Stimulated activated CD8-positive, alpha-beta memory T cell treated with anti-CD3 and anti-CD28 coated beads, Interleukin-15, amount 100 ng/mL, for 4 hours (primary cell): ENCODE measurements around the gene ADAMTSL2.
A peak's percentile ranks its signal among the peaks of the same experiment; 100 is the strongest.

ENCODE experiments used
- DNase-seq, 2 donors: peaks; one replicate each; pipeline ENCODE4 v3.0.0-alpha.2; 2020; ENCODE audit warnings: low read depth in 2 of 2

The ADAMTSL2 gene

GRCh38 chr9:133605856-133606707 is 71.6 kb downstream of the ADAMTSL2 start:
- DNase-seq: no peak

GRCh38 chr9:133606708-133607025 is 72.2 kb downstream of the ADAMTSL2 start:
- no peak for DNase-seq

- no peak for DNase-seq
These were observed 72.9 kb downstream of the ADAMTSL2 start for GRCh38 chr9:133607381-133607780.

GRCh38 chr9:133607976-133608375 is 73.5 kb downstream of the ADAMTSL2 start:
- no peak for DNase-seq

- no peak for DNase-seq
These were observed 73.9 kb downstream of the ADAMTSL2 start for GRCh38 chr9:133608382-133608781.

- DNase-seq: no peak
These were observed 74.4 kb downstream of the ADAMTSL2 start for GRCh38 chr9:133608889-133609288.

- no peak for DNase-seq
These were observed 75.0 kb downstream of the ADAMTSL2 start, which contains the start of gene FAM163B for GRCh38 chr9:133609311-133610098. TSS of gene FAM163B (minus strand) at chr9:133609389. CDS start at chr9:133580223, 29,166 bp downstream.

- DNase-seq: no peak
These were observed 76.3 kb downstream of the ADAMTSL2 start for GRCh38 chr9:133610845-133611244.

GRCh38 chr9:133612051-133612450 is 77.5 kb downstream of the ADAMTSL2 start:
- DNase-seq: no peak

- no peak for DNase-seq
These were observed 78.3 kb downstream of the ADAMTSL2 start for GRCh38 chr9:133612816-133613215.

- no peak for DNase-seq
These were observed 78.9 kb downstream of the ADAMTSL2 start for GRCh38 chr9:133613432-133613831.

- no peak for DNase-seq
These were observed 79.6 kb downstream of the ADAMTSL2 start for GRCh38 chr9:133614056-133614455.

- DNase-seq: no peak
These were observed 80.2 kb downstream of the ADAMTSL2 start for GRCh38 chr9:133614678-133615077.

GRCh38 chr9:133615186-133615585 is 80.7 kb downstream of the ADAMTSL2 start:
- no peak for DNase-seq

- DNase-seq: no peak
These were observed 81.2 kb downstream of the ADAMTSL2 start for GRCh38 chr9:133615606-133616188.

- no peak for DNase-seq
These were observed 82.3 kb downstream of the ADAMTSL2 start for GRCh38 chr9:133616643-133617405.

- no peak for DNase-seq
These were observed 84.2 kb downstream of the ADAMTSL2 start for GRCh38 chr9:133618726-133619125.

- DNase-seq: peak; percentile 23 to 40
These were observed 85.3 kb downstream of the ADAMTSL2 start for GRCh38 chr9:133619791-133620190.

GRCh38 chr9:133621725-133622267 is 87.3 kb downstream of the ADAMTSL2 start:
- DNase-seq: no peak

- DNase-seq: no peak
These were observed 88.1 kb downstream of the ADAMTSL2 start for GRCh38 chr9:133622555-133622954.
